CD14-positive monocyte (primary cell): Measurements from ENCODE around the gene DNAH10. TPM values are rescaled to one million over a fixed set of nuclear protein-coding genes. Genes with fewer than 3 reads are reported as not detected.

ENCODE experiments used
- DNase-seq, 3 donors: peaks; one replicate each; pipeline ENCODE4 v3.0.0-alpha.2; 2011 to 2022
- H2AFZ ChIP-seq: 2 replicates; pipeline ENCODE4 v1.6.0; 2012; ENCODE audit warnings: mild to moderate bottlenecking, low read depth, low read length, inconsistent platforms; ENCODE audit not compliant: insufficient read depth, poor library complexity, severe bottlenecking
- H3K27ac ChIP-seq, 2 donors: 1 replicate in 1 of 2; 2 replicates in 1 of 2; pipeline ENCODE4 v1.5.1; 2012 to 2013; ENCODE audit warnings: low read length in 2 of 2, control low read depth in 1 of 2, inconsistent platforms in 1 of 2, low read depth in 1 of 2, mild to moderate bottlenecking in 1 of 2
- H3K27me3 ChIP-seq, 2 donors: one replicate each; pipeline versions ENCODE4 v1.6.0 to v1.6.1; 2011 to 2013; ENCODE audit warnings: low read length in 2 of 2; ENCODE audit not compliant: control insufficient read depth in 2 of 2, insufficient read depth in 2 of 2
- H3K36me3 ChIP-seq, 2 donors: replicated peaks in 1 of 2; 1 replicate in 1 of 2; 2 replicates in 1 of 2; pipeline versions ENCODE4 v1.5.1 to v1.6.1; 2012 to 2013; ENCODE audit warnings: low read length in 2 of 2, control low read depth in 1 of 2, inconsistent platforms in 1 of 2, mild to moderate bottlenecking in 1 of 2; ENCODE audit not compliant: insufficient read depth in 2 of 2, control insufficient read depth in 1 of 2
- H3K4me1 ChIP-seq, 2 donors: 1 replicate in 1 of 2; 2 replicates in 1 of 2; pipeline versions ENCODE4 v1.5.1 to v1.6.1; 2012 to 2013; ENCODE audit warnings: low read length in 2 of 2, control low read depth in 1 of 2, inconsistent platforms in 1 of 2, mild to moderate bottlenecking in 1 of 2, moderate library complexity in 1 of 2; ENCODE audit not compliant: insufficient read depth in 2 of 2, control insufficient read depth in 1 of 2
- H3K4me2 ChIP-seq: replicated peaks from 2 replicates; pipeline ENCODE3; 2012; ENCODE audit warnings: low read length, moderate library complexity, mild to moderate bottlenecking; ENCODE audit not compliant: poor library complexity, severe bottlenecking; ENCODE audit errors: extremely low read depth
- H3K4me3 ChIP-seq, 3 experiments: fragments of 200-600 bp in 1 of 3; sonication (generic) in 1 of 3; replicated peaks in 1 of 3; 1 replicate in 2 of 3; 2 replicates in 1 of 3; pipeline ENCODE4 v1.5.1; 2011 to 2013; ENCODE audit warnings: low read length in 3 of 3, mild to moderate bottlenecking in 3 of 3, control low read depth in 2 of 3, low read depth in 2 of 3, inconsistent platforms in 1 of 3, moderate library complexity in 1 of 3
- H3K79me2 ChIP-seq: 2 replicates; pipeline ENCODE4 v1.6.0; 2012; ENCODE audit warnings: mild to moderate bottlenecking, control low read depth, inconsistent platforms, low read length, moderate library complexity; ENCODE audit not compliant: insufficient read depth
- H3K9ac ChIP-seq: 2 replicates; pipeline ENCODE4 v1.6.0; 2017; ENCODE audit warnings: low read length, mild to moderate bottlenecking; ENCODE audit not compliant: insufficient read depth, poor library complexity, severe bottlenecking
- H3K9me3 ChIP-seq, 2 donors: replicated peaks in 1 of 2; 1 replicate in 1 of 2; 2 replicates in 1 of 2; pipeline versions ENCODE4 v1.5.1 to v1.6.1; 2012 to 2013; ENCODE audit warnings: low read length in 2 of 2, control low read depth in 1 of 2; ENCODE audit not compliant: control insufficient read depth in 1 of 2, insufficient read depth in 1 of 2
- H4K20me1 ChIP-seq: 2 replicates; pipeline ENCODE4 v1.6.0; 2012; ENCODE audit warnings: mild to moderate bottlenecking, low read length, control low read depth, moderate library complexity; ENCODE audit not compliant: insufficient read depth
- H3K27ac Mint-ChIP-seq, 7 donors: one replicate each; pipeline ENCODE4 v1.8.0; 2020; ENCODE audit warnings: mild to moderate bottlenecking in 7 of 7, mixed read lengths in 7 of 7, moderate library complexity in 6 of 7, inconsistent platforms in 2 of 7
- H3K27me3 Mint-ChIP-seq, 3 donors: one replicate each; pipeline ENCODE4 v1.8.0; 2021 to 2022; ENCODE audit warnings: low read depth in 3 of 3, mild to moderate bottlenecking in 3 of 3, mixed read lengths in 3 of 3, moderate library complexity in 3 of 3, inconsistent platforms in 1 of 3
- H3K36me3 Mint-ChIP-seq, 2 donors: one replicate each; pipeline ENCODE4 v1.8.0; 2020; ENCODE audit warnings: mixed read lengths in 2 of 2, inconsistent platforms in 1 of 2, mild to moderate bottlenecking in 1 of 2
- H3K4me1 Mint-ChIP-seq: one replicate; pipeline ENCODE4 v1.8.0; 2020; ENCODE audit warnings: mild to moderate bottlenecking, mixed read lengths
- H3K4me3 Mint-ChIP-seq, 2 donors: one replicate each; pipeline ENCODE4 v1.8.0; 2020; ENCODE audit warnings: mild to moderate bottlenecking in 2 of 2, mixed read lengths in 2 of 2, moderate library complexity in 1 of 2
- H3K9me3 Mint-ChIP-seq, 7 donors: one replicate each; pipeline ENCODE4 v1.8.0; 2020 to 2022; ENCODE audit warnings: mixed read lengths in 7 of 7, mild to moderate bottlenecking in 6 of 7, moderate library complexity in 6 of 7, inconsistent platforms in 2 of 7
- CTCF ChIP-seq: fragments of 200-600 bp; IDR thresholded peaks from one replicate; pipeline ENCODE4 v1.8.0; 2022; ENCODE audit warnings: antibody characterized with exemption, mild to moderate bottlenecking
- WGBS: methylation state at CpG from one replicate; pipeline ENCODE4 v1.1.5; 2013; ENCODE audit warnings: missing lambda C conversion rate; ENCODE audit not compliant: insufficient coverage; 5-methylcytosine and 5-hydroxymethylcytosine counted together
- intact Hi-C, 2 donors: fragments of 100-400 bp; cut with micrococcal nuclease; formaldehyde crosslinking; loops; one replicate each; pipeline versions ENCODE4 v1.15.0 to v1.15.1; 2023
- polyA plus RNA-seq, 3 donors: library from polyadenylated mRNA; depleted of rRNA in 1 of 3; unstranded in 2 of 3; stranded (reverse) in 1 of 3; fragments of 300-500 nt in 2 of 3; fragments of >200 nt in 1 of 3; fragmentation: Illumina TruSeq in 2 of 3; gene quantifications; 1 replicate in 2 of 3; 2 replicates in 1 of 3; pipeline ENCODE4 v1.2.3, GENCODE V29; 2012 to 2021

Gene DNAH10
- polyA plus RNA-seq, 3 donors: not detected

DNA sequence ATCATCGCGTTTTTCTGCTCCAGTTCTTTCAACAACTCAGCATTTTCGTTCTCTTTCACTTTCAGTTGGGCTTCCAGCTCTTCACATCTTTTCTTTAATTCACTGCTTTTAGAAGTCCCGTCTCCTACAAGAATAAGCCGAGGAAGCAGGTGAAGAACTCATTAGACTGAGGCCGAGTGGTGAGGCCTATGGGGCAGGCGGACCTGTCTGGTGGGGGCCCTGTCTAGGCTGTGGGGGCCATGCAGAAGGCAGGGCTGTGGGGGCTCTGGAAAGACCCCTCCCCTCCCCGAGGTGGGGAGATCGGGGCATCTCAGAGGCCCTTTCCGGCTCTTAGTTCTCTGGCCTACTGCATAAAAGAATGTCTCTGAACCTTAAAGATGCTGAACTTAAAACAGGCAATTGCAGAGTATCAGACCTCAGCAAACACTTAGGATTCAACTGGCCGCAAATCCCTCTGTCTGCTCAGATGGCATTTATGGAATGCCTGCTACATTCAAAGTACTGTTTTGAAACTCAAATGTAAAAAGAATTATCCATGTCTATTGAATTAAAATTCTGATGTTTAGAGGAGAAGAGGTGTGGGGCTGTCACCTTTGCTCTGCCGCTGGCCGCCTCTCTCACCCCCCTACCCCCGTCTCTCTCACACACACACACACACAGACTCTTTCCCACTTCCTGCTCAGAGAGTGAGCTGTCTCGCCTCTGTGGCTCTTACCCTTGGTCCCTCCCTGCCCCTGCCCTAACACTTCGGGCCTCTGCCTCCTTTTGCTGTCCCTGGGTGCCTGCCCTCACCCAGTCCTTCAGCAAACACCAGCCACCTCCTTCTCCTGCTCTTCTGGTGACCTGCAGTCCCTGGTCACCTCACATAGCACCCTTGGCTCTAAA lies 175.8 kb downstream of the DNAH10 start:
- peak overlapping the region; percentile 68 to 88 for H3K4me3 Mint-ChIP-seq
- peaks cover 27 to 30% of the 10 kb centered on the region in 2 donors for H3K4me1 ChIP-seq
- H3K9me3 Mint-ChIP-seq: peaks cover 10 to 24% (median 19%) of the 10 kb centered on the region in 7 donors
- H3K27me3 ChIP-seq: no peaks in the 10 kb centered on the region
- H3K9me3 ChIP-seq: peaks cover 14 to 20% of the 10 kb centered on the region in 2 donors
- H3K27ac Mint-ChIP-seq: peak overlapping the region in 4 of 7 donors; percentile 6 to 73 (median 24)
- H3K79me2 ChIP-seq: no peaks in the 10 kb centered on the region
- H3K27me3 Mint-ChIP-seq: peaks cover 0 to 6% (median 2%) of the 10 kb centered on the region in 3 donors
- TF ChIP-seq CTCF: no peak
- H3K27ac ChIP-seq: no peak overlapping the region
- no peaks in the 10 kb centered on the region for H4K20me1 ChIP-seq
- peaks cover 20 to 24% of the 10 kb centered on the region in 2 donors for H3K36me3 Mint-ChIP-seq
- DNase-seq: no peak
- intact Hi-C loops: no loop called here
- H2AFZ ChIP-seq: peak overlapping the region; percentile 67
- peak overlapping the region; percentile 21 for H3K9ac ChIP-seq
- H3K4me1 Mint-ChIP-seq: peaks cover 42% of the 10 kb centered on the region
- peak overlapping the region; percentile 33 for H3K4me2 ChIP-seq
- H3K4me3 ChIP-seq: peak overlapping the region in 1 of 3 experiments; percentile 49
- WGBS: 9% methylated on average over 9 of the region's 16 CpGs
- peaks cover 0 to 11% of the 10 kb centered on the region in 2 donors for H3K36me3 ChIP-seq

DNA sequence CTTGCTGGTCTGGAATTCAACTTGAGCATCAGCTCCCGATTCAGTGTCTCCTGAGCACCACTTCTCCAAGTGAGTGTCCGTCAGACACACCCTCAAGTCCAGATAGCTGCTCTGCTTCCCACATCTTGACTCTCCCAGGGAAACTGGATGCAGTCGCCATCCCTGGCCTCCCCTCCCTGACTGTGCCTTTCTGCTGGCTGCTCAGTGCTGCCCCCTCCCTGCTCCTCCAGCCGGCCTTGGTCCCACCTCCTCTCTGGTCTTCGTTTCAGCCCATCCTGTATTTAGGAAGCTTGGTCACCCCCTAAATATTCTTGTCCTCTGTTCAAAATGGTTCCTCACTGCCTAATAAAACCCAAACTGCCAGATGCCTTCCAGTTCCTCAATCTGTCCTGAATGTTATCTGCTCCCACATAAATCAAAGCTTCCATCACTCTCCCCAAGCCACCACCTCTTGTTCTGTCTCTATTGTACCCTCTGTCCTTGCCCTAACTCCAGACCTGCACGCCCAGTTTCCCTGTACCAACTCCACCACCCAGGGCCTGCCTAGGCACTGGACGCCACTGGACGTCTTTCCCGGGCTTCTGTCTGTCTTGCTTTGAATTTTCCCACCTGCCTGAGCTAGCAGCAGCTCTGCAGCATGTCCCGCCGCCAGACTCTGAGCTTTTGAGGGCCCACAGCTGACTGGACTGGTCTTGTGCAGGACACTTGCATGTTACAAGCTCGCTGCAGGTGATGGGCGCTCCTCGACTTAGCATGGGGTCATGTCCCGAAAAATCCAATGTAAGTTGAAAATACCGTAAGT lies 176.8 kb downstream of the DNAH10 start:
- DNase-seq: no peak

More for the DNA sequence above, 176.8 kb downstream of the DNAH10 start:
- Histone ChIP-seq H3K4me3 (no peak overlapping the region), H3K9me3 (peaks cover 20 to 29% of the 10 kb centered on the region in 2 donors), H2AFZ (no peak overlapping the region), H3K4me1 (peaks cover 27 to 30% of the 10 kb centered on the region in 2 donors), H4K20me1 (no peaks in the 10 kb centered on the region), H3K27ac (no peak overlapping the region), H3K27me3 (no peaks in the 10 kb centered on the region), H3K79me2 (no peaks in the 10 kb centered on the region), H3K9ac (peak overlapping the region; percentile 21), H3K36me3 (peaks cover 0 to 11% of the 10 kb centered on the region in 2 donors), H3K4me2 (no peak overlapping the region)
- Mint-ChIP-seq H3K27ac (peak overlapping the region in 2 of 7 donors; percentile 2 to 73), H3K9me3 (peaks cover 10 to 28% (median 21%) of the 10 kb centered on the region in 7 donors), H3K4me3 (peak overlapping the region in 1 of 2 donors; percentile 88), H3K36me3 (peaks cover 20 to 24% of the 10 kb centered on the region in 2 donors), H3K27me3 (peaks cover 0 to 6% (median 1%) of the 10 kb centered on the region in 3 donors), H3K4me1 (peaks cover 42% of the 10 kb centered on the region)
- intact Hi-C loops: no loop called here
- no peak for TF ChIP-seq CTCF
- WGBS: 89% methylated on average over 15 of the region's 16 CpGs
